Adrenal gland (tissue), 5 donors: ENCODE measurements around the gene LIPA.

ENCODE experiments used
- CTCF ChIP-seq, 6 experiments: fragments of 450-650 bp in 4 of 6; fragments of 200-600 bp in 2 of 6; sonication (generic) in 1 of 6; IDR thresholded peaks; 1 replicate in 5 of 6; 2 replicates in 1 of 6; pipeline versions ENCODE4 v1.5.1 to v1.8.0; 2016 to 2021; ENCODE audit warnings: antibody characterized with exemption in 6 of 6, mild to moderate bottlenecking in 2 of 6, moderate library complexity in 1 of 6
- POLR2A ChIP-seq, 2 donors: fragments of 450-650 bp; IDR thresholded peaks; one replicate each; pipeline ENCODE4 v1.6.1; 2017; ENCODE audit warnings: antibody characterized with exemption in 2 of 2, mild to moderate bottlenecking in 2 of 2, moderate library complexity in 1 of 2
- donor health status: DM: no; HTN: no; CAD: no.

DNA sequence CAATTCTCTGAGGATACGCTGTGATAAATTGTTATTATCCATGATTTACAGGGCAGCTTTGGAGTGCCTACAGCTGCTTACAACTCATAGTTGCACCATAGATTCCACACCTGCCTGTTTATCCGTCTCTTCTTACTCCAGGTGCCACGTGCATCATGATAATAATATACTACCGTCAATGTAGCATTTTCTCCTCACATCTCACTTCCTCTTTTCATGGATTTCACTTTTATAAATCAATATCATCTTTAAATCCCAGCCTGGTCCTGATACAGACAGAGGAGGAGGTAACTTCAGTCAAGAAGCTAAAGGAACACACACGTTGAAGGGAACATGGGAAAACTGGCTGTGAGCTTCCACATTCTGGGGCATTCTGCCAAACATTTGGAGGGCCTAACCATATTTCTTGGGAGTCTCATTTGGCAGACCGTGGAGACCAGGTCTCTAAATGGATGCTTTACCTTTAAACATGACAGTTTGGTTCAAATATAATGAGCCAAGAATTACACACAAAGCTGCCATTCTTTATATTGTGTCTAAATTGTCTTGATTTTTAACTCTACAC is 46.9 kb downstream of the LIPA start:
- TF ChIP-seq CTCF (IDR thresholded peaks at IDR 0.05): no peak
- TF ChIP-seq POLR2A (IDR thresholded peaks at IDR 0.05): no peak
